GM23338 (cell line): ENCODE measurements around the gene TRAPPC12.

ENCODE experiments used
- CREB1 ChIP-seq: fragments of 250-450 bp; sonication (Bioruptor Pico); IDR thresholded peaks from 2 replicates; pipeline ENCODE4 v1.5.0; 2020; ENCODE audit warnings: low read depth, mild to moderate bottlenecking, moderate library complexity
- CTCF ChIP-seq, 2 experiments: fragments of 200-600 bp in 1 of 2; sonication (generic) in 1 of 2; conservative IDR thresholded peaks; 2 replicates each; pipeline versions ENCODE4 v1.5.1 to v1.6.1; 2016 to 2017; ENCODE audit warnings: antibody characterized with exemption in 2 of 2, low read depth in 2 of 2, mild to moderate bottlenecking in 2 of 2, moderate library complexity in 1 of 2
- EZH2 ChIP-seq: fragments of 200-600 bp; sonication (generic); IDR thresholded peaks from one replicate; pipeline ENCODE4 v1.8.0; 2017; ENCODE audit warnings: antibody characterized with exemption, mild to moderate bottlenecking, low read depth; ENCODE audit not compliant: unreplicated experiment
- EZH2phosphoT487 ChIP-seq: fragments of 200-600 bp; sonication (generic); IDR thresholded peaks from one replicate; pipeline ENCODE4 v1.8.1; 2018; ENCODE audit warnings: antibody characterized with exemption; ENCODE audit not compliant: unreplicated experiment
- POLR2AphosphoS5 ChIP-seq: IDR thresholded peaks from 2 replicates; pipeline ENCODE4 v1.6.1; 2016; ENCODE audit warnings: antibody characterized with exemption, low read depth
- STAT1 ChIP-seq: IDR thresholded peaks from one replicate; pipeline ENCODE4 v1.6.1; 2016; ENCODE audit warnings: antibody characterized with exemption; ENCODE audit not compliant: unreplicated experiment

DNA sequence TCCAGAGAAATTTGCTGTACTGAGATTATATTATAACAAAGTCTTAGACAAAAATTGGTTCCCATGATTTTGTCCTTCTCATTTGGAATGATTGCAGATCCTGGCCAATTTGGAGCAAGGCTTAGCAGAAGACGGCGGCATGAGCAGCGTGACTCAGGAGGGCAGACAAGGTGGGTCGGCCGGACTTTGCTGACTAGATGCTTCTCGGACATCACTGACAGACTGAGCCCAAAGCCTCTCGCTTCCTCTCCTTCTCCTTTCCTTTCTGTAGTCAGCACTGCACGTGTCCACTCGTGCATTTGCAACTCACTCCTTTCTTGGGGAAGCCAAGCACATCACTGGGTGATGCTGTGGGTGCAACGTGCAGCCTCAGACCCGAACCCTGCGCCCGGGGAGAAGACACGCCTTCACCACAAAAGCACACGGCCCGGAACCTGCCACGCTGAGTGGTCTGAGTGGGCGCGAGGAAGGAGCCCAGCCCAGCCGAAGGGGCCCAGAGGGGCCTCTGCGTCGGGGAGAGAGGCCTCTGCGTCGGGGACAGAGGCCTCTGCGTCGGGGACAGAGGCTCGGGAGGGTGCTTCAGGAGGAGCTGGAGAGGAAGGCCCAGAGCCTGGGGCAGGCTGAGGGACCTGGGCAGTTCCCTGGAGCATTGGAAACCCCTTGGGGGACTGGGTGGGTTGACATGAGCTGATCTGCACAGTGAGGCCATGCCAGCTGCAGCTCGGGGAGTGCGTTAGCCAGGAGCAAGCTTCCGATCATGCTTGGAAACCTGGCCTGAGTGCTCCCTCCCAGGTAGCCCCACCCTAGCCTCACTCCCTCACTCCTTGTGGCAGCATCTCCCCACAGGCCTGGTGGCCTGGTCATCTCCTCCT, 78.3 kb downstream of the TRAPPC12 start:
- TF ChIP-seq CTCF (conservative IDR thresholded peaks at IDR 0.05; ENCODE audit: low read depth in 2 of 2) = no peak
- no peak for TF ChIP-seq POLR2AphosphoS5
- no peak for TF ChIP-seq EZH2phosphoT487
- TF ChIP-seq CREB1 (CRISPR knock-in tag) = no peak
- no peak for TF ChIP-seq EZH2
- no peak for TF ChIP-seq STAT1
